MCF 10A (cell line): ENCODE results near the gene GATAD2A. TPM values are rescaled to one million over a fixed set of nuclear protein-coding genes. Genes with fewer than 3 reads are reported as not detected.

Experiments
- BruUV-seq: library from RNA; stranded (reverse); fragments of 400-500 nt; replicated peaks from 2 replicates; lab custom pipeline; 2021; lab: Mats Ljungman, UMichigan
- CTCF ChIA-PET: fragments of 300-600 bp; sonication (Branson Sonifier 250); formaldehyde crosslinking; extraction: SDS; loops from one replicate; lab custom pipeline; 2021; ENCODE audit warnings: antibody characterized with exemption, inconsistent platforms; lab: Yijun Ruan, JAX
- POLR2A ChIA-PET: fragments of 300-600, 350-650 bp; sonication (Branson Sonifier 250); formaldehyde crosslinking; extraction: SDS; loops from one replicate; lab custom pipeline; 2020; ENCODE audit warnings: antibody characterized with exemption, inconsistent platforms; lab: Yijun Ruan, JAX
- DNase-seq: peaks from one replicate; pipeline ENCODE4 v3.0.0-alpha.2; 2018; ENCODE audit not compliant: unreplicated experiment
- H3K27ac Mint-ChIP-seq: one replicate; pipeline ENCODE4 v1.8.0; 2022; ENCODE audit warnings: mild to moderate bottlenecking, low read depth, mixed read lengths; ENCODE audit not compliant: unreplicated experiment
- H3K27me3 Mint-ChIP-seq: one replicate; pipeline ENCODE4 v1.8.0; 2022; ENCODE audit warnings: mixed read lengths; ENCODE audit not compliant: insufficient read depth, unreplicated experiment
- H3K36me3 Mint-ChIP-seq: one replicate; pipeline ENCODE4 v1.8.0; 2022; ENCODE audit warnings: mild to moderate bottlenecking, moderate library complexity, mixed read lengths; ENCODE audit not compliant: insufficient read depth, unreplicated experiment
- H3K4me1 Mint-ChIP-seq: one replicate; pipeline ENCODE4 v1.8.0; 2022; ENCODE audit warnings: mixed read lengths; ENCODE audit not compliant: insufficient read depth, unreplicated experiment
- H3K4me3 Mint-ChIP-seq: one replicate; pipeline ENCODE4 v1.8.0; 2022; ENCODE audit warnings: mild to moderate bottlenecking, moderate library complexity, mixed read lengths; ENCODE audit not compliant: unreplicated experiment
- H3K9me3 Mint-ChIP-seq: one replicate; pipeline ENCODE4 v1.8.0; 2022; ENCODE audit warnings: mixed read lengths; ENCODE audit not compliant: unreplicated experiment
- intact Hi-C: fragments of 100-400 bp; cut with micrococcal nuclease; formaldehyde crosslinking; loops from 2 replicates; pipeline ENCODE4 v1.14.1; 2022
- total RNA-seq: library from RNA; stranded (reverse); gene quantifications from 2 replicates; pipeline ENCODE4 v1.2.3, GENCODE V29; 2022
- TF ChIP-seq, protein P1 (sequence below): fragments of 200-600 bp; IDR thresholded peaks from one replicate; pipeline ENCODE4 v1.8.0; 2022; ENCODE audit warnings: antibody characterized with exemption, mild to moderate bottlenecking; ENCODE audit not compliant: unreplicated experiment

The GATAD2A gene
- total RNA-seq, 1 experiment from 2014 or later = 91.5 TPM

DNA sequence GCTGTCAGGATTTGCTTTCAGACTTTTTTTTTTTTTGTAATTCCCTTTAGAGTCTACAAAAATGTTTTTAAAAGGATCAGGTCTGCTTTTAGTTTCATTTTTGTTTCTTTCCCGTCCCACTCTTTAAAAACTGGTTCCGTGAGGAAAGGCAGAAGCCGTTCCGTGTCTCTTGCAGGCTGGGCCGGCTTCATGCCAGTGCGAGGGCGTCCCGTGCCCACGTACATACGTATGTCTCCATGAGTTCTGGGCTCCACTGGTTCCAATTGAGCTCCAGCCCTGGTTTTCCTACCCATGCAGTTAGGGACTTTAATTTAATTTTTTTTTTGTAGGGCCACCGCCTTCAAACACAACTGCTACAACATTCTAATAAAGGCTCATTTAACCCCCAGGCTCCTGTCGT, 101.1 kb downstream of the GATAD2A start:
- POLR2A ChIA-PET = interaction anchor here (2.2 kb wide), 1 partner anchor 9 kb away, joined by 6 read pairs; the partner anchor contains the start of genes NDUFA13 and TSSK6

DNA sequence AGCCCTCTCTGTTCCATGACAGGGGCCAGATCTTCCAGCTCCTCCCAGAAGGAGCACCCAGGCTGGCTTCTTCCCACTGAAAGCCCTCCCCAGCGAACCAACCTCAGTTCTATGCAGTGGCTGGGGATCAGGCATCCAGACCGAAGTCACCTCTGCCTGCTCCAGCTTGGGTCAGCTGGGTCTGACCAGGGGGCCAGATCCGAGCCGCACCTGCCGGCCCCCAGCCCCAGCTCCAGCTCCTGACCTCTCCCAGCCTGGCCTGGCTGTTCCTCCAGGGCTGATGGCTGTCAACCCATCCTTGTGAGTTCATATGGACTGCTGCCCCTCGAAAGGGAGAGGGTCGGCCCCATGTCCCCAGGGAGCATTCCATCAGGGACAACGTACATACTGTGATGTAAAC, 101.9 kb downstream of the GATAD2A start:
- peaks cover 56% of the 10 kb centered on the region for H3K36me3 Mint-ChIP-seq
- H3K27ac Mint-ChIP-seq = no peak overlapping the region
- no peak for DNase-seq
- CTCF ChIA-PET = interaction anchor here (0.7 to 4.5 kb wide), 2 partner anchors 17 to 246 kb away, joined by 3 to 32 read pairs; no protein-coding TSS in a partner anchor
- no TSS peak for BruUV-seq
- H3K9me3 Mint-ChIP-seq = no peaks in the 10 kb centered on the region
- H3K27me3 Mint-ChIP-seq = no peaks in the 10 kb centered on the region
- intact Hi-C loops = no loop called here
- no peak overlapping the region for H3K4me3 Mint-ChIP-seq
- POLR2A ChIA-PET = interaction anchor here (2.2 kb wide), 1 partner anchor 8 kb away, joined by 6 read pairs; the partner anchor contains the start of genes NDUFA13 and TSSK6
- TF ChIP-seq, protein P1, sequence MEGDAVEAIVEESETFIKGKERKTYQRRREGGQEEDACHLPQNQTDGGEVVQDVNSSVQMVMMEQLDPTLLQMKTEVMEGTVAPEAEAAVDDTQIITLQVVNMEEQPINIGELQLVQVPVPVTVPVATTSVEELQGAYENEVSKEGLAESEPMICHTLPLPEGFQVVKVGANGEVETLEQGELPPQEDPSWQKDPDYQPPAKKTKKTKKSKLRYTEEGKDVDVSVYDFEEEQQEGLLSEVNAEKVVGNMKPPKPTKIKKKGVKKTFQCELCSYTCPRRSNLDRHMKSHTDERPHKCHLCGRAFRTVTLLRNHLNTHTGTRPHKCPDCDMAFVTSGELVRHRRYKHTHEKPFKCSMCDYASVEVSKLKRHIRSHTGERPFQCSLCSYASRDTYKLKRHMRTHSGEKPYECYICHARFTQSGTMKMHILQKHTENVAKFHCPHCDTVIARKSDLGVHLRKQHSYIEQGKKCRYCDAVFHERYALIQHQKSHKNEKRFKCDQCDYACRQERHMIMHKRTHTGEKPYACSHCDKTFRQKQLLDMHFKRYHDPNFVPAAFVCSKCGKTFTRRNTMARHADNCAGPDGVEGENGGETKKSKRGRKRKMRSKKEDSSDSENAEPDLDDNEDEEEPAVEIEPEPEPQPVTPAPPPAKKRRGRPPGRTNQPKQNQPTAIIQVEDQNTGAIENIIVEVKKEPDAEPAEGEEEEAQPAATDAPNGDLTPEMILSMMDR = no peak
- peaks cover 5% of the 10 kb centered on the region for H3K4me1 Mint-ChIP-seq

More for the DNA sequence above, 101.1 kb downstream of the GATAD2A start:
- TF ChIP-seq, protein P1 = no peak
- CTCF ChIA-PET = interaction anchor here (0.6 kb wide), 1 partner anchor 14 kb away, joined by 5 read pairs; no protein-coding TSS in a partner anchor
- peaks cover 52% of the 10 kb centered on the region for H3K36me3 Mint-ChIP-seq
- H3K9me3 Mint-ChIP-seq = no peaks in the 10 kb centered on the region
- BruUV-seq = TSS peak; percentile 31
- intact Hi-C loops = no loop called here
- H3K4me3 Mint-ChIP-seq = no peak overlapping the region
- no peaks in the 10 kb centered on the region for H3K27me3 Mint-ChIP-seq
- no peak for DNase-seq
- no peaks in the 10 kb centered on the region for H3K4me1 Mint-ChIP-seq
- no peak overlapping the region for H3K27ac Mint-ChIP-seq

GRCh38 chr19:19508217-19508616, 102.7 kb downstream of the GATAD2A start:
- TF ChIP-seq, protein P1 = no peak

DNA sequence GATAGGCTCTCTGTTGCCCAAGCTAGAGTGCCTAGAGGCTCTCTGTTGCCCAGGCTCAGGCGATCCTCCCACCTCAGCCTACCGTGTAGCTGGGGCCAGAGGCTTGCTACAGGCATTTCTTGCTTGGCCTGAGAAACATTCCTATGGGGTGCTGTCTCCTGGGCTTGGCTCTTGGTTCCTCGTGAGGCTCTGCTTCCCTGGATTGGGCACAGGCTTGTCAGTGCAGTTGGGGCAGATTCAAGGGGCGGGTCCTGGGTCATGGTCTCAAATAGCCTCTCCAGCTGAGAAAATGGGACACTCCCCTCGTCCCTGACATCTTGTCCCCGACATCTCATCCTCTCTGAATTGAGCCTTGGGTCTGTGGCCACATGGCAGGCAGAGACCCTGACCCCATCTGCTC, 105.0 kb downstream of the GATAD2A start:
- Mint-ChIP-seq H3K27ac (peak overlapping the region; percentile 63), H3K27me3 (no peaks in the 10 kb centered on the region), H3K9me3 (no peaks in the 10 kb centered on the region), H3K4me1 (peaks cover 6% of the 10 kb centered on the region), H3K36me3 (peaks cover 45% of the 10 kb centered on the region), H3K4me3 (no peak overlapping the region)
- POLR2A ChIA-PET = interaction anchor here (0.6 to 0.8 kb wide), 2 partner anchors 133 to 873 kb away, joined by 3 to 4 read pairs; no protein-coding TSS in a partner anchor
- intact Hi-C loops = no loop called here
- DNase-seq = no peak
- no TSS peak for BruUV-seq
- CTCF ChIA-PET = interaction anchor here (0.6 to 4.5 kb wide), 4 partner anchors 20 to 1307 kb away, joined by 3 to 32 read pairs (median 3); no protein-coding TSS in a partner anchor
- TF ChIP-seq, protein P1 = no peak

More at GRCh38 chr19:19508217-19508616, 102.7 kb downstream of the GATAD2A start:
- DNase-seq = no peak
- Mint-ChIP-seq H3K4me1 (peaks cover 6% of the 10 kb centered on the region), H3K9me3 (no peaks in the 10 kb centered on the region), H3K4me3 (no peak overlapping the region), H3K27ac (no peak overlapping the region), H3K36me3 (peaks cover 50% of the 10 kb centered on the region), H3K27me3 (no peaks in the 10 kb centered on the region)
- no TSS peak for BruUV-seq
- intact Hi-C loops = no loop called here
- ChIA-PET POLR2A (interaction anchor here (0.7 kb wide), 1 partner anchor 8 kb away, joined by 3 read pairs; the partner anchor contains the start of gene NDUFA13), CTCF (interaction anchor here (0.6 to 4.5 kb wide), 2 partner anchors 18 to 1877 kb away, joined by 3 to 32 read pairs; no protein-coding TSS in a partner anchor)
